MM.1S (cell line): ENCODE results near the gene HDGFL3.

Experiments
- DNase-seq: peaks from one replicate; pipeline ENCODE4 v3.0.0-alpha.2; 2015
- H2AFZ ChIP-seq: fragments of 300-600 bp; sonication (generic); 2 replicates; pipeline ENCODE4 v1.6.0; 2016; ENCODE audit warnings: antibody characterized with exemption, low read length
- H3F3A ChIP-seq: fragments of 300-600 bp; sonication (generic); 2 replicates; pipeline ENCODE4 v1.6.1; 2016; ENCODE audit warnings: mild to moderate bottlenecking, antibody characterized with exemption, low read length, moderate library complexity, mixed read lengths; ENCODE audit not compliant: insufficient read depth
- H3K27ac ChIP-seq: fragments of 300-600 bp; sonication (generic); 2 replicates; pipeline ENCODE4 v1.5.1; 2016; ENCODE audit warnings: mild to moderate bottlenecking, low read length
- H3K27me3 ChIP-seq: fragments of 300-600 bp; sonication (generic); replicated peaks from 2 replicates; pipeline ENCODE4 v1.6.0; 2016; ENCODE audit warnings: low read length; ENCODE audit not compliant: insufficient read depth
- H3K36me3 ChIP-seq: fragments of 300-600 bp; sonication (generic); replicated peaks from 2 replicates; pipeline ENCODE4 v1.6.1; 2016; ENCODE audit warnings: mild to moderate bottlenecking, low read length, mixed read lengths; ENCODE audit not compliant: insufficient read depth
- H3K4me1 ChIP-seq: fragments of 300-600 bp; sonication (generic); 2 replicates; pipeline ENCODE4 v1.6.1; 2016; ENCODE audit warnings: low read length, mixed read lengths
- H3K4me2 ChIP-seq: fragments of 300-600 bp; sonication (generic); 2 replicates; pipeline ENCODE4 v1.6.0; 2016; ENCODE audit warnings: low read depth, low read length
- H3K4me3 ChIP-seq: fragments of 300-600 bp; sonication (generic); 2 replicates; pipeline ENCODE4 v1.5.1; 2016; ENCODE audit warnings: low read length, mixed read lengths
- H3K79me2 ChIP-seq: fragments of 300-600 bp; sonication (generic); 2 replicates; pipeline ENCODE4 v1.6.1; 2016; ENCODE audit warnings: mixed run types, low read length, mixed read lengths
- H3K9ac ChIP-seq: fragments of 300-600 bp; sonication (generic); 2 replicates; pipeline ENCODE4 v1.6.1; 2016; ENCODE audit warnings: low read length, mixed read lengths
- H3K9me2 ChIP-seq: fragments of 300-600 bp; sonication (generic); replicated peaks from 2 replicates; pipeline ENCODE4 v1.6.1; 2016; ENCODE audit warnings: mild to moderate bottlenecking, low read length, mixed read lengths; ENCODE audit not compliant: insufficient read depth
- H3K9me3 ChIP-seq: fragments of 300-600 bp; sonication (generic); replicated peaks from 2 replicates; pipeline ENCODE4 v1.6.1; 2016; ENCODE audit warnings: mild to moderate bottlenecking, low read length, mixed read lengths; ENCODE audit not compliant: insufficient read depth
- H4K20me1 ChIP-seq: fragments of 300-600 bp; sonication (generic); 2 replicates; pipeline ENCODE4 v1.6.1; 2016; ENCODE audit warnings: mild to moderate bottlenecking, low read length, moderate library complexity, mixed read lengths; ENCODE audit not compliant: insufficient read depth
- CTCF ChIP-seq: fragments of 300-600 bp; sonication (generic); IDR thresholded peaks from 2 replicates; pipeline ENCODE4 v1.5.1; 2016; ENCODE audit warnings: antibody characterized with exemption, low read length, mixed read lengths
- EZH2 ChIP-seq: fragments of 300-600 bp; sonication (generic); optimal IDR thresholded peaks from 2 replicates; pipeline ENCODE3; 2017; ENCODE audit warnings: low read depth, mild to moderate bottlenecking, antibody characterized with exemption, low read length, mixed read lengths
- EZH2phosphoT487 ChIP-seq: fragments of 300-600 bp; sonication (generic); IDR thresholded peaks from 2 replicates; pipeline ENCODE4 v1.6.1; 2018; ENCODE audit warnings: antibody characterized with exemption, low read length

The HDGFL3 gene

GRCh38 chr15:83132861-83133523, 74.6 kb downstream of the HDGFL3 start:
- Histone ChIP-seq H3K9me3 (no peaks in the 10 kb centered on the region), H3F3A (no peaks in the 10 kb centered on the region), H3K36me3 (no peaks in the 10 kb centered on the region)

GRCh38 chr15:83129791-83130190, 77.8 kb downstream of the HDGFL3 start:
- H3K4me2 ChIP-seq, result no peak overlapping the region
- H3K9ac ChIP-seq, result no peak overlapping the region
- no peaks in the 10 kb centered on the region for H3K79me2 ChIP-seq
- H3K4me3 ChIP-seq, result no peak overlapping the region
- no peak overlapping the region for H3K27ac ChIP-seq
- no peaks in the 10 kb centered on the region for H3K4me1 ChIP-seq
- no peaks in the 10 kb centered on the region for H4K20me1 ChIP-seq
- no peaks in the 10 kb centered on the region for H3K27me3 ChIP-seq
- H3K9me2 ChIP-seq, result no peaks in the 10 kb centered on the region
- no peak overlapping the region for H2AFZ ChIP-seq
- DNase-seq, result no peak
- H3K9me3 ChIP-seq, result no peaks in the 10 kb centered on the region
- H3F3A ChIP-seq, result no peaks in the 10 kb centered on the region
- no peak for TF ChIP-seq EZH2phosphoT487
- TF ChIP-seq CTCF, result no peak
- no peak for TF ChIP-seq EZH2
- no peaks in the 10 kb centered on the region for H3K36me3 ChIP-seq

More at GRCh38 chr15:83132861-83133523, 74.6 kb downstream of the HDGFL3 start:
- no peaks in the 10 kb centered on the region for H3K4me1 ChIP-seq
- no peak overlapping the region for H3K4me3 ChIP-seq
- H3K27ac ChIP-seq, result no peak overlapping the region
- H3K4me2 ChIP-seq, result no peak overlapping the region
- no peak overlapping the region for H2AFZ ChIP-seq
- H3K27me3 ChIP-seq, result no peaks in the 10 kb centered on the region
- no peaks in the 10 kb centered on the region for H3K79me2 ChIP-seq
- no peaks in the 10 kb centered on the region for H4K20me1 ChIP-seq
- no peak for DNase-seq
- TF ChIP-seq EZH2phosphoT487, result no peak
- TF ChIP-seq EZH2, result no peak
- no peak for TF ChIP-seq CTCF
- H3K9me2 ChIP-seq, result no peaks in the 10 kb centered on the region
- no peak overlapping the region for H3K9ac ChIP-seq

GRCh38 chr15:83127547-83128150, 80.0 kb downstream of the HDGFL3 start:
- H3F3A ChIP-seq, result no peaks in the 10 kb centered on the region
- no peaks in the 10 kb centered on the region for H3K4me1 ChIP-seq
- no peak overlapping the region for H3K4me3 ChIP-seq
- H3K4me2 ChIP-seq, result no peak overlapping the region
- H3K9me2 ChIP-seq, result no peaks in the 10 kb centered on the region
- no peak for DNase-seq
- no peaks in the 10 kb centered on the region for H3K9me3 ChIP-seq
- H4K20me1 ChIP-seq, result no peaks in the 10 kb centered on the region
- no peaks in the 10 kb centered on the region for H3K36me3 ChIP-seq
- no peak for TF ChIP-seq CTCF
- TF ChIP-seq EZH2phosphoT487, result no peak
- no peak for TF ChIP-seq EZH2
- H3K79me2 ChIP-seq, result no peaks in the 10 kb centered on the region
- no peak overlapping the region for H2AFZ ChIP-seq
- H3K27ac ChIP-seq, result no peak overlapping the region
- H3K9ac ChIP-seq, result no peak overlapping the region
- no peaks in the 10 kb centered on the region for H3K27me3 ChIP-seq
